Measurements from ENCODE around the gene OR6K6. TPM values are rescaled to one million over a fixed set of nuclear protein-coding genes. Genes with fewer than 3 reads are reported as not detected.
A peak's percentile ranks its signal among the peaks of the same experiment; 100 is the strongest.

Gene OR6K6
- not detected in 2 replicates for total RNA-seq (2014; rRNA removed; shearing (Covaris generic))

DNA sequence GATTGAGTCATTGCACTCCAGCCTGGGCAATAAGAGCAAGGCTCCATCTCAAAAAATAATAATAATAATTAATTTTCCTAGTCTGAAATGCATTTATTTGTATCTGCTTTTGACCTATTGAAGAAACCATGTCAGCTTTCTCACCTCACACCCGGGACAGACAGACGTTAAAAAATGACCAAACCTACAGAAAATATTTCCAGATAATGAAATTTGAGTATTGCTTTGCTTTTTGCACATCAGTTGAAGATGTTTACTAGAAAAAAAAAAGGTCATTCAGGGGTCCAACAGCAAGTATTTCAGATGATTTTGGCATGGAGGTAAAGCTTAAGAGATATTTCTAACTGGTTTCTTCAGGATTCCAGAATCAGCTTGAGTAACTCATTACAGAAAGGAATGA, at the start of gene OR6K6:
OR6K6 (plus strand) TSS at position 301 of the 400 bp plus-strand sequence. CDS start 168 bp downstream, outside the sequence.
- DNase-seq (ENCODE audit: low read depth): no peak

DNA sequence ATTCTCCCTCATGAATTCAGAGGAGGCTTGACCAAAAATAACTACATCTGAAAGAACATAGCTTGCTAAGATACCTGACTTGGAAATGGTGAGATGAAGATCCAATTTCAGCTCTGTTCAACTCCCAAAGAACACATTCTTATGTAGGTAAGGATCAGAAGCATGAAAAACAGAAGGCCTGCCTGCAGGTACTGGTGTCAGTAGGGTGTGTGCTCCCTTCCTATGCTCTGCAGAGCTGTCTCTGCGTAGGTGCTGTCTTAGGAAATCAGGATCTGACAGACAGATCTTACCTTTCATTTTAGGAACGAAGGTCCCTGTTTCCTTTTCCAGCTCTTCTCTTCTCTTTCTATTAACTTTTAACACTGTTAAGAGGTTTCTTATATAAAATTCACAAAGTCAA, 48.4 kb upstream of the OR6K6 start:
- DNase-seq (ENCODE audit: low read depth): no peak

DNA sequence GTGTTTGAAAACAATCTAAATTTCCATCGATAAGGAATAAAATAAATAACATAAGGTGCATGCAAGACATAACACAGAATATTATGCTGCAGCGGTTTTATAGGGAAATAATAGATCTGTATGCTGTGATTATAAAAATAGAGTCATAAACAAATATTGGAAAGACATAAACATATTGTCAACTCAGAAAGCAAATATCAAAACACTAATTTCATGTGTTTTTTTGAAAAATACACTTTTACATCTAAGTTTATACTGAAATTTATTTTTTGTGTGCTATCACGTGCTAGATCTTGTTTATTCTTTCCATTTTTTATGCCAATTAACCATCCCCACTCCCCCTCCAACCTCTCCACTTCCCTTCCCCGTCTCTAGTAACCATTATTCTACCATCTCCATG, 43.4 kb upstream of the OR6K6 start:
- DNase-seq (ENCODE audit: low read depth): no peak

DNA sequence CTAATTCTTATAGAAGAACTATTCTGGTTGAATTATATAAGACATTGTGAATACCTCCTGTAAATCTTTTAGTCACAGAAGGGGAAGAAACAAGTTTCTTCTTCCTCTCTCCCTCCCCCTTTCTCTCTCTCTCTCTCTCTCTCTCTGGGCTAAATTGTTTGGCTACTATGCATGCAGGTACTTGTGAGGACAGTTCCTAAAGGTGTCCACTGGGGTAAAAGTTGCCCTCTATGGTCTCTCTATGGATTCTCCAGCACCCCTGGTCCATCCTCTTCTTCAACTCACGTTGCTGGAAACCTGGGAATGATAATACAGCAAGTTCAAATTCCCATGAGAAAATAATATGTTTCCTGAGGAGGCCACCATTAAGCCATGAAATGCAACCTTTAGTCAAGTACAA, 39.8 kb upstream of the OR6K6 start:
- no peak for DNase-seq (ENCODE audit: low read depth)

GRCh38 chr1:158716335-158716734, 38.2 kb upstream of the OR6K6 start:
- peak; percentile 24 for DNase-seq (ENCODE audit: low read depth)

DNA sequence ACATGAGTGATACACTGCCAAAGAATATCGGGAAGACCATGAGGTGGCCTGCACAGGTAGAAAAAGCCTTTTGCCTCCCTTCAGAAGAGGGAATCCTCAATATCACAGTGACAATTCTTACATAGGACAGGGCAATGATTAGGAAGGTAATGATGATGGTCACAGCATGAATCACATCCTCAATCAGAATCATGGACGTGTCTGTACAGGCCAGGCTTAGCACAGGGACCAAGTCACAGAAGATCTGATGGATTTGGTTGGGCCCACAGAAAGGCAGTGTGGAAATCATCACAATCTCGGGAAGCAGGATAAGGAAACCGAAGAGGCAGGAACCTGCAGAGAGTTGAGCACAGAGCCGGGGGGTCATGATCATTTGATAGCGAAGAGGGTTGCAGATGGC, 37.2 kb upstream of the OR6K6 start:
- DNase-seq (ENCODE audit: low read depth): no peak

DNA sequence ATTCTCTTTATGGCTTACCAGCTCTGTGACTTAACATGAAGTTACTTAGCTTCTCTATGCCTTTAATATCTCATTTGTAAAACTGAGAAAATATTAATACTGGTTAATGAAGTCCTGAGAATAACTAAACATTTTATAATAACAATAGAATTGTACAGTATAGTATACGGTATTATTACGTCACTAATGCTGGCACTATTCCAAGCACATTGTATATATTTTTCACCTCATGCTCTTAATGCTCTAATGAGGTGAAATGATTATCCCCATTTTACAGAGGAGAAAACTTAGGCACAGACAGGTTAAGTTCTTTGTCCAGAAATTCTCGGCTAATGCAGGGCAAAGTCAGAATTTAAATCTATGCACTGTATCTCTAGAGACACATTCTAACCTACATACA, 34.9 kb upstream of the OR6K6 start:
- no peak for DNase-seq (ENCODE audit: low read depth)

- DNase-seq (ENCODE audit: low read depth): no peak
Observed at GRCh38 chr1:158720620-158721019, 33.9 kb upstream of the OR6K6 start, which contains the start of gene OR6K3. Gene OR6K3 (minus strand): TSS chr1:158720720. CDS start chr1:158718115, 2,605 bp downstream.

DNA sequence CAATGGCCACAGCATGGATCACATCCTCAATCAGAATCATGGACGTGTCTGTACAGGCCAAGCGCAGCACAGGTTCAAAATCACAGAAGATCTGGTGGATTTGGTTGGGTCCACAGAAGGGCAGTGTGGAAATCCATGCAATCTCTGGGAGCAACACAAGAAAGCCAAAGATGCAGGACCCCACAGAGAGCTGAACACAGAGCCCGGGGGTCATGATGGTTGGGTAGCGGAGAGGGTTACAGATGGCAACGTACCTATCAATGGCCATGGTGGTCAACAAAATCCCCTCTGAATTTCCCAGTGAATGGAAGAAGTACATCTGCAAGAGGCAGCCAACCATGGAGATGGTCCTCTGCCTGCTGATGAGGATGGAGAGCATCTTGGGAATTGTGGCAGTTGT, 30.1 kb upstream of the OR6K6 start:
- DNase-seq (ENCODE audit: low read depth): no peak

- no peak for DNase-seq (ENCODE audit: low read depth)
Observed at GRCh38 chr1:158728510-158729225, 25.9 kb upstream of the OR6K6 start.

DNA sequence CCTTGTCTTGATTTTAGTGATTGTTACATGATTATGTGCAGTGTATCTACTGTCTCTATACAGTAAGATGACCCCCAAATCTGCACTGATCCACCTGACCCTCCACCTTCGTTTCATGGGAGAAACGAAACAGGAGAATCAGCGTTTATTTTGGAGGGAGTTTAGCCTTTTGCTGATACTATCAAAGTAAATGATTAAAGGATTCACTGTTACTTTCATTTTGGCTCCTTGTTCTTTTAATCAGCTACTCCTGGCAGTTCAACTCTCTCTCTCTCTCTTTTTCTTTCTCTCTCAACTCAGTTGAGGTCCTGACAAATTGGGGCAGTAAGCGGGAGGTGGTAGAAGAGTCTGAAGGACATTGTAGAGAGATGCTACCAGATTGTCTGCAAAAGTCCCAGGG, 24.1 kb upstream of the OR6K6 start:
- DNase-seq (ENCODE audit: low read depth): no peak

DNA sequence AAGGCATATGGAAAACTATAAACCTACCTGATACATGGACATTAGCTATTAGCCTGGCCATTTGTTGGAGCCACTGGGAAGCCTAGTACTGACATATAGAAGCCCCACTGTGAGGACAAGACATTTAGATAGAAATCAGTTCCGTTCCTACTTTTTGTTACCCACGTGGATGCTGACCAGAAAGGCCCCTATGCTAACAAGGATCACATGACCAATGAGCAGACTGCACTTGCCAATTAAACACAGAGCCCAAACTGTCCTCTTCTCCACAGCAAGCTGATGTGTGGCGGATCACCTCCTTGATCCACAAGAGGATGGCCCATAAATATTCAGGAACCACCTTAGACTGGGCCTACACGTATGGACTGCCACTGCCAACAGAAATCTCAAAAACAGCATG, 22.8 kb upstream of the OR6K6 start:
- DNase-seq (ENCODE audit: low read depth): no peak

- DNase-seq (ENCODE audit: low read depth): no peak
Observed at GRCh38 chr1:158732524-158732923, 22.0 kb upstream of the OR6K6 start.

- no peak for DNase-seq (ENCODE audit: low read depth)
Observed at GRCh38 chr1:158735848-158736247, 18.7 kb upstream of the OR6K6 start.

DNA sequence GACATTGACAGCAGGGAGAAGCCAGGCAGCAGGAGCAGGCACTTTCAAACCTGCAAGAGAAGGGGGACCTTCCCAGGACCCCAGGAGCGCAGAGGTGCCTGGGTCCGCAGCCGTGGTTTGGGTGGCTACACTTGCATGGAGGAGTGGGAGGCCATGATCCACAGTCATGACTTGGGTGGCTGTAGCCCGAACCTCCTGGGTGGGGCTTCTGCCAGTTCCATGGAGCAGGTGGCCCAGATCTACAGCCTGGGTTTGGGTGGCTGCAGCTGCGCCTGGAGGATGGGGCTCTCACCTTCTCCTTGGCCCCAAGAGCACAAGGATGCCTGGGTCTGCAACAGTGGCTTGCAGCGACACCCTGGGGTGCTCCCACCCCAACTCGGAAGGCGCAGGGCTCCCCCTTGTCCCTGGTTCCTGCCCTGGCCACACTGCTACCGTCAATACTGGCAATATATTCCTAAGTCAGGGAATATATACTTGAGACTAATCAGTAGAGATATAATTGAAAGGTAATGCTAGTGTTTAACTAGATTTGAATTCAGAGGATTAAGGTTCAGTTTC, 2.3 kb upstream of the OR6K6 start:
- DNase-seq (ENCODE audit: low read depth): no peak

DNA sequence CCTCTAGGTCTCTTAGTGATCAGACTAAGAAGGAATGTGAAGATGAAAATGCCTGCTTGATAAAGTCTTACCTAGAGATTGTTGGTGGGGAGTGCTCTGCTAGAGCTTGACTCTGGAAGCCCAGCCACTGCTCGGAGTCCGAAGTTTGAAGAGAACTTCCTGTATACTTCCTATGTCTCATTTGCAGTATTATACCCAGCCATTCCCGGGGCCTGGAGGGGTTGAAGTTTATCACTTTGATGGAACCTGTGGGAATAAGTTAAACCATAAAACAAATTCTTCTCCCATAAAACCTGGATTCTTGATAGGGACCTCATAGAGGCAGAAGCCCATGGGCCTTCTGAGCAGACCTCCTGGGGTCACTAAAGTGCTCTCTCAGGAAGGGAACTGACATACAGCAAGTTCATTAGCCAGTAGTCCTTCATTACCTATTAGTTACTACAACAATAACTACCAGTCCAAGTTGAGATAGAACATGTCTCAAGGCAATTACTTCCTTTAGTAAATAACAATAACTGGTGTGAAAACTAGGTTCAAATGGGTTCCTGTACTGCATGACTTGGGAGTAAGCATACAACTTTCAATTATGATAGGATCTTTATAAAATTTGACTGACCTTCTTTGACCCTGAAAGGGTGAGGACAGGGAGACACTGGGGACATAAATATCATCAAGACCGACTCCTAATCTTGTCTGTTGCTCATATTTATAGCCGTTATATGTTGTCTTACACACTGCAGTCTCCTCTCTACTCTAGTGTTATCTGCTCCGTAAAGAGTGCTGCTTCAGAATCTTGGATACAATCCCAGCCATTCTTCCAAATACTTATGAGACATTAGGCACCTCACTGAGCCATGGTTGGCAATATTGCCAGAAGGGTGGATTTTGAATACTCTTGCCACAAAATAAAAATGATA, 17.7 kb downstream of the OR6K6 start, which contains the start of gene OR6N1:
OR6N1 (minus strand) TSS at position 246 of the 917 bp plus-strand sequence. CDS start 5,513 bp downstream, outside the sequence.
- no peak for DNase-seq (ENCODE audit: low read depth)

DNA sequence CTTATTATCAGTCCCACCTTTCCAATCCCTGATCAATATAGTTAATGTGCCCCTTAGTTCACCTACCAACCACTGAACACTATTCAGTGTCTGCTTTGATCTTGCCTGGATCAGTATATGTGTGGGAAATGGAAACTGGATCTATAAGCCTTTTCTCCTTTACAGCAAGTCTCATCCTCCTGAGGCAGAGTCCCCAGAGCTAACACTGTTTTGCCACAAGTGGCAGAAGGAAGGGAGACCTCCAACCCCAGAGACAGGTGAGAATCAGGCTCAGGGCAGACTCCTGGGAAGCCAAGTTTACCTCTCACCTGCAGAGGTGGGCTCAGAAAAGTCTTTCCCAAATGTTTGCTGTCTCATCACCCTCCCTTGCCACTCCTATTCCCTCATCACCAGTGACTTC, 26.6 kb downstream of the OR6K6 start, which contains the start of gene OR6N2:
OR6N2 (minus strand) TSS at position 101 of the 400 bp plus-strand sequence. CDS start 3,569 bp downstream, outside the sequence.
- no peak for DNase-seq (ENCODE audit: low read depth)

DNA sequence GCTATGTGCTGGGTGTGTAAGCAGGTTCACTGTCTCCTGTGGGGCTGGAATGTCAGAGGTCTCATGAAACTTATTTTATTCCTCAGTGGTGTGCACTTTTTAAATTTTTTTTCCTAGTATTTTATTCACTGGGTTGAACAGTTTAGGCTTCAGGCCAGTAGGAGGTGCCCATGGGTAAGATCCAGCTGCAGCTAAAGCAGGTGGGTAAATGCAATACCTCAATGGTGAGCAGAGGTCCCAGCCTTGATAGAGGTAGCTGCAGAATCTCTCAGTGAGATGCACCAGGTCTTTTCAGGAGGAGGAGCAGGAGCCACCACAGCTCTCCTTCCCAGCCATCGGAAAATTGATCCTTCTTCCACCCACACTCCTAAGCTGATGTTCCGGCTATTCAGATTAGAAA, 39.1 kb downstream of the OR6K6 start:
- DNase-seq (ENCODE audit: low read depth): peak; percentile 9

- no peak for DNase-seq (ENCODE audit: low read depth)
Observed at GRCh38 chr1:158794247-158794646, 39.7 kb downstream of the OR6K6 start.

GRCh38 chr1:158798531-158798930, 44.0 kb downstream of the OR6K6 start:
- no peak for DNase-seq (ENCODE audit: low read depth)

GRCh38 chr1:158799689-158800088, 45.2 kb downstream of the OR6K6 start:
- DNase-seq (ENCODE audit: low read depth): peak; percentile 7

DNA sequence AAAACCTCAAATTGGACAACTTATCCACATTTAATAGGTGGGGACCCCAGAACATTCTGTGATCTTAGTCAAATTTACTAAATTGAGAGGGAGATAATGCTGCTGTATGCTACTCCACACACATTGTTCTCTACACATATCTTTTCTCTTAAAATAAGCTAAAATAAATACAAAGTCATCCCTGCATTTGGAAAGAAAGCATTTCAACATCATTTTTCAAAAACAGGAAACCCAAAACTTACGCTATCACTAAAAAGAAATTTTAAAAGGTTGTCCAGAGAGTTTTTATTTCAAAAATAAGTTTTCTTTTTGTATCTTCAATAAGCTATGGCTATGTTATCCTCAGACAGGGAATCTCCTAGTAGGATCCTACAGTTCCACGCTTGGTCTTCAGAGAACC, 46.0 kb downstream of the OR6K6 start:
- DNase-seq (ENCODE audit: low read depth): no peak

Measured in Daoy (cell line).